ENCODE data around the gene LCNL1.

- TF ChIP-seq CTCF (conservative IDR thresholded peaks at IDR 0.05; ENCODE audit: low read length) (no peak), EZH2phosphoT487 (IDR thresholded peaks at IDR 0.05; ENCODE audit: borderline replicate concordance) (no peak)
These were observed 14.3 kb upstream of the LCNL1 start for GRCh38 chr9:136968333-136969127.

Measured in Loucy (cell line).